HEK293 (cell line): Measurements from ENCODE around the gene ATXN2.

ENCODE experiments used
- CTCF ChIA-PET: fragments of 350-600 bp; formaldehyde crosslinking; extraction: SDS; loops from one replicate; lab custom pipeline; 2021; ENCODE audit warnings: antibody characterized with exemption; lab: Yijun Ruan, JAX
- POLR2A ChIA-PET: fragments of 300-600 bp; formaldehyde crosslinking; extraction: SDS; loops from one replicate; lab custom pipeline; 2020; ENCODE audit warnings: antibody characterized with exemption, inconsistent platforms; lab: Yijun Ruan, JAX
- H3K27ac ChIP-seq: fragments of 200-500 bp; sonication (Bioruptor generic); 2 replicates; pipeline ENCODE4 v1.5.1; 2014; ENCODE audit warnings: low read depth, low read length, control low read depth, inconsistent platforms; ENCODE audit errors: extremely low read depth
- H3K36me3 ChIP-seq, 2 experiments: fragments of 200-500 bp in 1 of 2; sonication (Bioruptor generic) in 1 of 2; 1 replicate in 1 of 2; 2 replicates in 1 of 2; pipeline ENCODE4 v1.5.1; 2014 to 2017; ENCODE audit warnings: inconsistent platforms in 2 of 2, low read length in 2 of 2; ENCODE audit not compliant: control insufficient read depth in 2 of 2, insufficient read depth in 1 of 2
- H3K4me1 ChIP-seq: fragments of 200-500 bp; sonication (Bioruptor generic); 2 replicates; pipeline ENCODE4 v1.5.1; 2014; ENCODE audit warnings: mild to moderate bottlenecking, low read length, inconsistent platforms; ENCODE audit not compliant: control insufficient read depth, insufficient read depth
- H3K4me3 ChIP-seq: 2 replicates; pipeline ENCODE4 v1.5.1; 2011; ENCODE audit warnings: low read depth, mild to moderate bottlenecking, control low read depth, low read length, moderate library complexity
- H3K9me3 ChIP-seq: fragments of 200-500 bp; sonication (Bioruptor generic); 2 replicates; pipeline ENCODE4 v1.5.1; 2014; ENCODE audit warnings: low read depth, low read length, inconsistent platforms; ENCODE audit not compliant: control insufficient read depth, insufficient read depth
- ZBTB8A ChIP-seq: fragments of 450-650 bp; formaldehyde crosslinking; IDR thresholded peaks from 2 replicates; pipeline ENCODE4 v1.5.1; 2016; ENCODE audit warnings: missing biosample characterization, missing genetic modification characterization
- ZNF311 ChIP-seq: fragments of 450-650 bp; formaldehyde crosslinking; IDR thresholded peaks from 2 replicates; pipeline ENCODE4 v1.5.1; 2017; ENCODE audit warnings: missing biosample characterization, missing genetic modification characterization, borderline replicate concordance
- ZNF394 ChIP-seq: fragments of 450-650 bp; formaldehyde crosslinking; IDR thresholded peaks from 2 replicates; pipeline ENCODE4 v1.5.1; 2016; ENCODE audit warnings: missing biosample characterization, missing genetic modification characterization, mild to moderate bottlenecking, moderate library complexity, borderline replicate concordance
- ZNF513 ChIP-seq: fragments of 450-650 bp; IDR thresholded peaks from 2 replicates; pipeline ENCODE4 v1.5.1; 2018; ENCODE audit warnings: missing biosample characterization, missing genetic modification characterization
- ZNF768 ChIP-seq: fragments of 450-650 bp; formaldehyde crosslinking; IDR thresholded peaks from 2 replicates; pipeline ENCODE4 v1.5.1; 2018; ENCODE audit warnings: missing biosample characterization, mild to moderate bottlenecking, missing genetic modification characterization
- ZNF777 ChIP-seq: fragments of 450-650 bp; formaldehyde crosslinking; IDR thresholded peaks from 2 replicates; pipeline ENCODE4 v1.5.1; 2017; ENCODE audit warnings: missing biosample characterization, missing genetic modification characterization, borderline replicate concordance
- TF ChIP-seq, protein P1 (sequence below): fragments of 450-650 bp; formaldehyde crosslinking; conservative IDR thresholded peaks from 2 replicates; pipeline ENCODE4 v1.5.1; 2016; ENCODE audit warnings: low read depth, missing biosample characterization, missing genetic modification characterization

Gene ATXN2

DNA sequence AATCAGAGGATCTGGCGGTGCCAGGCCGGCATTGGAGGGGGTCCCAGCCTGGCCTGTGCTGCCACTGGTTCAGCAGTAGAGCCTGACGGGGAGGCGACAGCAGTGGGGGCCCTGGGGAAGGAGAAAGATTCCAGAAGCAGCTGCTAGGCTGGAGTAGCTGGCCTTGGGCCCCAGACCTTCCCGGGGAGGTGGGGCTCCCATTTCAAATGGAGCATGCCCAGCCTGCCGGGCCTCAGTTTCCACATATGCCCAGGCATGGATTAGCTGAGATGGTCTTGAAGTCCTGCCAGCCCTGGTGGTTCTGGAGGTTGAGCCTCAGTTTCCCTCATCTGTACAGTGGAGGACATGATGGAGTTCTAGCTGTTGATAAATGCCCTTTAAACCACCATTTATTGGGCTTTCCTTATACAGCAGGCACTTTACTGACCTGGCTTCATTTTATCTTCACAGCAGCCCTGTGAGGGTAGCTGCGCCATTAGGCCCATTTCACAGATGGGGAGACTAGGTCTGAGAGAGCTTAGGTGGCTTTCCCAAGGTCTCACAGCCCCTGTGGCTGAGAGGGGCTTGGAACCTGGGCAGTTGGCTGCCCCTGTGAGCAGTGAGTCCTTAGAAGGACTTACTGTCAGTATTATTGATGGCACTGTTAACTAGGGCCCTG lies 171.6 kb downstream of the ATXN2 start:
- POLR2A ChIA-PET: interaction anchor here (1.6 kb wide), 1 partner anchor 15 kb away, joined by 3 read pairs; no protein-coding TSS in a partner anchor
- no peak overlapping the region for H3K4me3 ChIP-seq
- TF ChIP-seq, protein P1, sequence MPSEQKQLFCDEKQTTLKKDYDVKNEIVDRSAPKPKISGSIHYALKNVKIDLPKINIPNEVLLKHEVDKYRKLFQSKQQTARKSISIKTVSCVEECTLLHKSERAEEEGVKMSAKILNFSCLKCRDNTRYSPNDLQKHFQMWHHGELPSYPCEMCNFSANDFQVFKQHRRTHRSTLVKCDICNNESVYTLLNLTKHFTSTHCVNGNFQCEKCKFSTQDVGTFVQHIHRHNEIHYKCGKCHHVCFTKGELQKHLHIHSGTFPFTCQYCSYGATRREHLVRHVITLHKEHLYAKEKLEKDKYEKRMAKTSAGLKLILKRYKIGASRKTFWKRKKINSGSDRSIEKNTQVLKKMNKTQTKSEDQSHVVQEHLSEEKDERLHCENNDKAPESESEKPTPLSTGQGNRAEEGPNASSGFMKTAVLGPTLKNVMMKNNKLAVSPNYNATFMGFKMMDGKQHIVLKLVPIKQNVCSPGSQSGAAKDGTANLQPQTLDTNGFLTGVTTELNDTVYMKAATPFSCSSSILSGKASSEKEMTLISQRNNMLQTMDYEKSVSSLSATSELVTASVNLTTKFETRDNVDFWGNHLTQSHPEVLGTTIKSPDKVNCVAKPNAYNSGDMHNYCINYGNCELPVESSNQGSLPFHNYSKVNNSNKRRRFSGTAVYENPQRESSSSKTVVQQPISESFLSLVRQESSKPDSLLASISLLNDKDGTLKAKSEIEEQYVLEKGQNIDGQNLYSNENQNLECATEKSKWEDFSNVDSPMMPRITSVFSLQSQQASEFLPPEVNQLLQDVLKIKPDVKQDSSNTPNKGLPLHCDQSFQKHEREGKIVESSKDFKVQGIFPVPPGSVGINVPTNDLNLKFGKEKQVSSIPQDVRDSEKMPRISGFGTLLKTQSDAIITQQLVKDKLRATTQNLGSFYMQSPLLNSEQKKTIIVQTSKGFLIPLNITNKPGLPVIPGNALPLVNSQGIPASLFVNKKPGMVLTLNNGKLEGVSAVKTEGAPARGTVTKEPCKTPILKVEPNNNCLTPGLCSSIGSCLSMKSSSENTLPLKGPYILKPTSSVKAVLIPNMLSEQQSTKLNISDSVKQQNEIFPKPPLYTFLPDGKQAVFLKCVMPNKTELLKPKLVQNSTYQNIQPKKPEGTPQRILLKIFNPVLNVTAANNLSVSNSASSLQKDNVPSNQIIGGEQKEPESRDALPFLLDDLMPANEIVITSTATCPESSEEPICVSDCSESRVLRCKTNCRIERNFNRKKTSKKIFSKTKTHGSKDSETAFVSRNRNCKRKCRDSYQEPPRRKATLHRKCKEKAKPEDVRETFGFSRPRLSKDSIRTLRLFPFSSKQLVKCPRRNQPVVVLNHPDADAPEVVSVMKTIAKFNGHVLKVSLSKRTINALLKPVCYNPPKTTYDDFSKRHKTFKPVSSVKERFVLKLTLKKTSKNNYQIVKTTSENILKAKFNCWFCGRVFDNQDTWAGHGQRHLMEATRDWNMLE (tag by site-specific recombination): no peak
- peak; percentile 64; the same call in 1 of the 2 replicates for TF ChIP-seq ZNF394
- TF ChIP-seq, all 188 proteins: peak for 1
- CTCF ChIA-PET: interaction anchor here (0.7 to 1.2 kb wide), 4 partner anchors 15 to 30 kb away, joined by 3 to 4 read pairs (median 4); no protein-coding TSS in a partner anchor
- H3K4me1 ChIP-seq: no peaks in the 10 kb centered on the region
- H3K36me3 ChIP-seq: no peaks in the 10 kb centered on the region
- no peak overlapping the region for H3K27ac ChIP-seq
- no peaks in the 10 kb centered on the region for H3K9me3 ChIP-seq

GRCh38 chr12:111426344-111427185 lies 172.6 kb downstream of the ATXN2 start:
- no peaks in the 10 kb centered on the region for H3K4me1 ChIP-seq
- CTCF ChIA-PET: interaction anchor here (1.1 to 1.5 kb wide), 3 partner anchors 29 to 95 kb away, joined by 3 to 5 read pairs (median 4); no protein-coding TSS in a partner anchor

DNA sequence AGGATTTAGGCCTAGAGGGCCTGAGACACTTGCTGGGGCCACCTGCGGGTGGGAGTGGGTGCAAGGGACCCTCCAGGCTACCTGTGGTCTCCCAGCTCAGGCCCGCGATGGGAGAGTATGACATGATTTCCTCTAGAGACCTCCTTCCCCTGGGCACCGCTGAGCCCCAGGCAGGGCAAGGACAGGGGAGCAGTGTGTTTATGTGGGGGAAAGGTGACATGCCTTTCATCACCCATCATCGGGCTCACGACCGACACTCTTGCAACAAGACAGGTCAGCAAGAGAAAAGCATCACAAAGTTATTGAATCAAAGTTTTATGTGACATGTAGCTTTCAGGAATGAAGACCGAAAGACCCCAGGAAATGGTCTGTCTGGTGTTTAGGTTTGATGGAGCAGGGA lies 173.5 kb downstream of the ATXN2 start:
- no peak overlapping the region for H3K4me3 ChIP-seq
- peaks cover 0 to 3% of the 10 kb centered on the region in 2 experiments; a peak in 2 of 3 replicates for H3K36me3 ChIP-seq
- TF ChIP-seq ZBTB8A (tag by site-specific recombination): 0 out of 2 replicates have a peak, but pooled peaks have one; percentile 4
- TF ChIP-seq ZNF777 (tag by site-specific recombination): no peak
- ChIA-PET POLR2A (no interaction called here), CTCF (interaction anchor here (0.6 to 1.5 kb wide), 5 partner anchors 26 to 215 kb away, joined by 3 to 5 read pairs (median 4); no protein-coding TSS in a partner anchor)
- H3K27ac ChIP-seq: no peak overlapping the region
- H3K4me1 ChIP-seq: no peaks in the 10 kb centered on the region
- no peaks in the 10 kb centered on the region for H3K9me3 ChIP-seq

More at GRCh38 chr12:111426344-111427185, 172.6 kb downstream of the ATXN2 start:
- no peak overlapping the region for H3K4me3 ChIP-seq
- TF ChIP-seq ZNF768 (tag by site-specific recombination) (no peak), ZNF513 (tag by site-specific recombination) (no peak), ZNF311 (no peak)
- TF ChIP-seq, all 188 proteins: peak for 0
- Histone ChIP-seq H3K9me3 (no peaks in the 10 kb centered on the region), H3K36me3 (no peaks in the 10 kb centered on the region; a peak in 1 of 3 replicates), H3K27ac (no peak overlapping the region)
- POLR2A ChIA-PET: interaction anchor here (1.6 kb wide), 1 partner anchor 16 kb away, joined by 3 read pairs; no protein-coding TSS in a partner anchor
